ENCODE results near the gene ZNF627. TPM values are rescaled to one million over a fixed set of nuclear protein-coding genes. Genes with fewer than 3 reads are reported as not detected.

Gene ZNF627
- total RNA-seq, 2 donors from 2014 or later: 5.6 to 13.1 TPM

DNA sequence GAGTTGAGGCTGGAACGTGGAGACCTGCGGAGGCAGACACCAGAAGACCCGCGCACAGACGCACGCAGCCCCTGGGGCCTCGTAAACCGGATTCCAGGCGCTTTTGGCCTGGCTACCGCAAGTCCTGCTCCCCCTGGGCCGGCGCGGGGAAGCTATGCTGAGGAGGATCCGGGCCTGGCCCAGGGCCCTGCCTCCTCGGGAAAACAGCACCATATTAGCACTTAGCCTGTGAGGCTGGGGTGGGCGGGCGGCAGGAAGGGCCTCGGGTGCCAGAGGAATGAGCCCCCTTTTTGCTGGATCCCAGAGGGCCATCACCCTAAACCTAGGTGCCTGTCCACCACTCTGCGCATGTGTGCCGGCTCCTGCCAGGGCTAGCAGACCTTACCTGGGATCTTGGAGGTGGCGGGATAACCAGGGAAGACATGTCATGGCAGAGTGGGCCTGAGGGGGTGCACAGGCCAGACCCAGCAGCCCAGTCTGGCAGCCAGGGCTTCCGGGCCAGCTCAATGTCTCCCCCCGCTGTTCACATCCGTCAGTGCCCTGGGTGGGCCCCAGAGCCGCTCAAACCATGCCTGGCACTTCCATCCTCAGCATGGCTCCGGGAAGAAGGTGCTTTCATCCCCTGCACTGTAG is 45.6 kb upstream of the ZNF627 start:
- TF ChIP-seq, protein P1, sequence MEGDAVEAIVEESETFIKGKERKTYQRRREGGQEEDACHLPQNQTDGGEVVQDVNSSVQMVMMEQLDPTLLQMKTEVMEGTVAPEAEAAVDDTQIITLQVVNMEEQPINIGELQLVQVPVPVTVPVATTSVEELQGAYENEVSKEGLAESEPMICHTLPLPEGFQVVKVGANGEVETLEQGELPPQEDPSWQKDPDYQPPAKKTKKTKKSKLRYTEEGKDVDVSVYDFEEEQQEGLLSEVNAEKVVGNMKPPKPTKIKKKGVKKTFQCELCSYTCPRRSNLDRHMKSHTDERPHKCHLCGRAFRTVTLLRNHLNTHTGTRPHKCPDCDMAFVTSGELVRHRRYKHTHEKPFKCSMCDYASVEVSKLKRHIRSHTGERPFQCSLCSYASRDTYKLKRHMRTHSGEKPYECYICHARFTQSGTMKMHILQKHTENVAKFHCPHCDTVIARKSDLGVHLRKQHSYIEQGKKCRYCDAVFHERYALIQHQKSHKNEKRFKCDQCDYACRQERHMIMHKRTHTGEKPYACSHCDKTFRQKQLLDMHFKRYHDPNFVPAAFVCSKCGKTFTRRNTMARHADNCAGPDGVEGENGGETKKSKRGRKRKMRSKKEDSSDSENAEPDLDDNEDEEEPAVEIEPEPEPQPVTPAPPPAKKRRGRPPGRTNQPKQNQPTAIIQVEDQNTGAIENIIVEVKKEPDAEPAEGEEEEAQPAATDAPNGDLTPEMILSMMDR (IDR thresholded peaks at IDR 0.05): no peak
- ATAC-seq (ENCODE audit: insufficient number of reproducible peaks, low FRiP score, low read depth) (no peak), DNase-seq (ENCODE audit: low spot score) (no peak)
- no peaks in the 10 kb centered on the region for H3K9me3 ChIP-seq
- peak overlapping the region in 1 of 2 donors; percentile 65 for H3K27ac ChIP-seq
- peak overlapping the region; percentile 10 for H3K4me3 ChIP-seq
- H3K36me3 ChIP-seq: peaks cover 62% of the 10 kb centered on the region
- H3K27me3 ChIP-seq (replicated peaks; ENCODE audit: insufficient read depth): no peaks in the 10 kb centered on the region
- H3K4me1 ChIP-seq (ENCODE audit: control insufficient read depth in 1 of 2, low read depth in 2 of 2): peaks cover 0 to 2% of the 10 kb centered on the region in 2 donors

DNA sequence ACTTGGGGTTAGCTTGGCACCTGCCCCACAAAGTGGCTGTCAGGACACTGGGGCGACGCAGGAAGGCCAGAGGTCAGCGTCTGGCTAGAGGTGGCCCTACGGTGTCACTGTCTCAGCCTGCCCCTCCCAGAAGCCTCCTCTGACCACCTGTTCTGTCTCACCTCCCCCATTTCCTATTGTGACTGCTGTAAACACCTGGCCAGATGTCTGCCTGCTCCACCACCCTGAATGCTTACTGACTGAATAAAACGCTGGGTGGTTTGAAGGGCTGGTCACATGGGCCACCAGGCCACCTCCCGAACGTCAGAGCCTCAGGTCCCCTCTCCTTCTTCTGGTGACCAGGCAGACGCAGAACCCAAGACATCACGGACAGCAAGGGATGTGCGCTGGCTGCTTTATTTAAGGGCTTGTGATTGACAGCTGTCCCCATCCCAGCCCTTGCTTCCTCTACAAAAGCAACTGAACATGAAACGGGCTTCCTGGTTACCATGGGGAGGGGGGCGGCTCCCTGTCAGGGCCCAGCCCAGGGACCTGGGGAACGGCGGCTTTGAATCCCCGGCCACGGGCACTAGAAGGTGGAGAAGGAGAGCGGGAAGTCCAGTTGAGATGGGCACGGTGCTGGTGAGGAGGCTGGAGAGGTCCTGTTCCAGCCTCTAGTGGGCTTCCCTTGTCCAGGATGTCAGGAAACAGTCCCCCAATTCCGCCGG is 44.5 kb upstream of the ZNF627 start:
- ATAC-seq (ENCODE audit: insufficient number of reproducible peaks, low FRiP score, low read depth) (no peak), DNase-seq (ENCODE audit: low spot score) (no peak)
- Histone ChIP-seq H3K27ac (peak overlapping the region in 1 of 2 donors; percentile 65), H3K27me3 (replicated peaks; ENCODE audit: insufficient read depth) (no peaks in the 10 kb centered on the region), H3K36me3 (peaks cover 51% of the 10 kb centered on the region), H3K4me1 (ENCODE audit: control insufficient read depth in 1 of 2, low read depth in 2 of 2) (peaks cover 2 to 10% of the 10 kb centered on the region in 2 donors), H3K4me3 (no peak overlapping the region), H3K9me3 (no peaks in the 10 kb centered on the region)
- TF ChIP-seq, protein P1 (IDR thresholded peaks at IDR 0.05): no peak

DNA sequence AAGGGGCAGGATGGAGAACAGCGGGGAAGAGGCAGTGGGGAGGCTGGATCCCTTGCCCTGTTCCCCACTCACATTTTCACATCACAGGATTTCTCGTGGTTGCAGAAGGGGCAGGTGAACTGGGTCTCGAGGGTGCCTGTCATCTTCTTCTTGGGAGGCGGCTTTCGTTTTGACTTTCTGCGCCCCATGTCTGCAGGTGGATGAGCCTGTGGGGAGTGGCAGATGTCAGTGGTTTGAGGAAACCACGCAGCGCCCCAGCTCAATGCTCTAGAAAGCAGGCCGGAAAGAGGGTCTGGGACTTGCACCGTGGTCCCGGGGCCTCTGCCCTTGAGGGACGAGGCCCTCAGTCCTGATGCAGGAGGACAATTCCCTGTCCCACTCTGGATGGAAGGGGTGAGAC is 43.1 kb upstream of the ZNF627 start:
- ATAC-seq (ENCODE audit: insufficient number of reproducible peaks, low FRiP score, low read depth) (no peak), DNase-seq (ENCODE audit: low spot score) (no peak)
- Histone ChIP-seq H3K4me3 (no peak overlapping the region), H3K27me3 (replicated peaks; ENCODE audit: insufficient read depth) (no peaks in the 10 kb centered on the region), H3K27ac (no peak overlapping the region), H3K9me3 (no peaks in the 10 kb centered on the region), H3K4me1 (ENCODE audit: control insufficient read depth in 1 of 2, low read depth in 2 of 2) (peaks cover 8 to 19% of the 10 kb centered on the region in 2 donors), H3K36me3 (peaks cover 42% of the 10 kb centered on the region)
- TF ChIP-seq, protein P1 (IDR thresholded peaks at IDR 0.05): no peak

DNA sequence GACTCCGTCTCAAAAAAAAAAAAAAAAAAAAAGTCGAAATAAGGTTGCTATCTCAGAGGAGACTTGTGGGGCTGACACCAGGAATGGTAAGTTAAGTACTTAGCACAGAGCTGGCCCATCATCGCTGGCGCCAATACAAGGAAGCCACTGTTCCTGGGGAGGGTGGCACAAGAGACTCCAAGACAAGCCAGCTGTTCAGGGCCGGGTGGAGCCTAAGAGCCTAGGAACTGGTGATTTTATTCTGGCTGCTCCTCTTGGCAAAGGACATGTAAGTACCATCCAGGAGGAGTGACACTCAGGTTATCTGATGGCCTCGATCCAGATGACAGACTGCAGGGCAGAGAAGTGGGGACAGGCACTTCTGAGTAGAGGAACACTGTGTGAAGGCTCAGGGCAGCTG is 42.0 kb upstream of the ZNF627 start:
- TF ChIP-seq, protein P1 (IDR thresholded peaks at IDR 0.05): no peak
- Histone ChIP-seq H3K27ac (no peak overlapping the region), H3K27me3 (replicated peaks; ENCODE audit: insufficient read depth) (no peaks in the 10 kb centered on the region), H3K4me3 (no peak overlapping the region), H3K9me3 (no peaks in the 10 kb centered on the region), H3K36me3 (peaks cover 32% of the 10 kb centered on the region), H3K4me1 (ENCODE audit: control insufficient read depth in 1 of 2, low read depth in 2 of 2) (peaks cover 12 to 25% of the 10 kb centered on the region in 2 donors)
- DNase-seq (ENCODE audit: low spot score): no peak
- ATAC-seq (ENCODE audit: insufficient number of reproducible peaks, low FRiP score, low read depth): no peak

DNA sequence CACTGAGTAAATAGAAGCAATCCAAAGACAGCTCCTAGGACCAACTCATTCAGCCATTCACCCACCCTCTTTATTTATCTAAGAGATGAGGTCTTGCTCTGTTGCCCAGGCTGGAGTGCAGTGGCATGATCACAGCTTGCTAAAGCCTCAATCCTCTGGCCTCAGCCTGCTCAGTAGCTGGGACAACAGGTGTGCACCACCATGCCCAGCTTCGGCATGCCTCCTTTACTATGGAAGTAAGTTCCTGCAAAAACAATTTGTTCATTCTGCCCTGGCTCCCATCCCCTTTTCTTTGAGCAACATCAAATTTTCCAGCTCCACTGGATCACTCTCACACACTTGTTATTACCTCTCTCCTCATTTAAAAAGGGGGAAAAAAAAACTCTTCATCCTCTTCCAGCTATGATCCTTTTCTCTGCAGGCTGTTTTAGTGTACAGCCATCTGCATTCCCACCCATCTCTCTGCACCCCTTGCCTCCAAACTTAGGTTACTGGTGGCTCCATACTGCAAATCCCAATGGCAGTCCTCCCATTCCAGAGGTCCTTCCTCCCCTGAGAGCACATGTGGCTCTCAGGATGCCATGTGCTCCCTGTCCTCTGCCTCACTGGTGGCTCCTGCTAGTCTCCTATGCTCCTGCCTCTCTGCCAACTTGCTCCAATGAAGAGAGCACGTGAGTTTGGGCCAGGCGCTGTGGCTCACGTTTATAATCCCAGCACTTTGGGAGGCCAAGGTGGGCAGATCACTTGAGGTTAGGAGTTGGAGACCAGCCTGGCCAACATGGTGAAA is 40.5 kb upstream of the ZNF627 start:
- DNase-seq (ENCODE audit: low spot score): no peak
- peaks cover 29% of the 10 kb centered on the region for H3K36me3 ChIP-seq
- H3K27me3 ChIP-seq (replicated peaks; ENCODE audit: insufficient read depth): no peaks in the 10 kb centered on the region
- TF ChIP-seq, protein P1 (IDR thresholded peaks at IDR 0.05): no peak
- no peak for ATAC-seq (ENCODE audit: insufficient number of reproducible peaks, low FRiP score, low read depth)
- no peaks in the 10 kb centered on the region for H3K9me3 ChIP-seq
- H3K4me3 ChIP-seq: no peak overlapping the region
- no peak overlapping the region for H3K27ac ChIP-seq
- H3K4me1 ChIP-seq (ENCODE audit: control insufficient read depth in 1 of 2, low read depth in 2 of 2): peaks cover 14 to 31% of the 10 kb centered on the region in 2 donors
